PFSK-1 (cell line): Measurements from ENCODE around the gene BCKDK.

ENCODE experiments used
- FOXP2 ChIP-seq: optimal IDR thresholded peaks from 2 replicates; pipeline ENCODE3; 2011; ENCODE audit warnings: borderline replicate concordance, control low read depth, inconsistent platforms; ENCODE audit not compliant: insufficient read depth; ENCODE audit errors: extremely low read length, extremely low read depth
- POLR2AphosphoS5 ChIP-seq: IDR thresholded peaks from 2 replicates; pipeline ENCODE4 v1.6.1; 2012; ENCODE audit warnings: low read depth, mild to moderate bottlenecking, control low read depth, low read length, moderate library complexity
- REST ChIP-seq, 2 experiments: IDR thresholded peaks; 2 replicates each; pipeline versions ENCODE4 v1.6.1 to v1.8.0; 2011 to 2012; ENCODE audit warnings: low read depth in 2 of 2, low read length in 2 of 2, control low read depth in 1 of 2, inconsistent platforms in 1 of 2, mild to moderate bottlenecking in 1 of 2, moderate library complexity in 1 of 2; ENCODE audit not compliant: insufficient read depth in 1 of 2
- SIN3A ChIP-seq: IDR thresholded peaks from 2 replicates; pipeline ENCODE4 v1.6.1; 2012; ENCODE audit warnings: mild to moderate bottlenecking, low read length, moderate library complexity, borderline replicate concordance; ENCODE audit not compliant: insufficient read depth
- TAF1 ChIP-seq: IDR thresholded peaks from 2 replicates; pipeline ENCODE4 v1.6.1; 2012; ENCODE audit warnings: low read length, control low read depth, borderline replicate concordance; ENCODE audit not compliant: insufficient read depth

Gene BCKDK

GRCh38 chr16:31107465-31107867 lies 720 bp upstream of the BCKDK start:
- TF ChIP-seq FOXP2 (no peak), REST (IDR thresholded peaks at IDR 0.05; ENCODE audit: insufficient read depth in 1 of 2, low read depth in 2 of 2, low read length in 2 of 2) (no peak), SIN3A (no peak), POLR2AphosphoS5 (no peak), TAF1 (no peak; the same call in 1 of the 2 replicates)

- TF ChIP-seq TAF1: no peak
- TF ChIP-seq FOXP2: no peak
- no peak for TF ChIP-seq POLR2AphosphoS5
- TF ChIP-seq REST (IDR thresholded peaks at IDR 0.05; ENCODE audit: insufficient read depth in 1 of 2, low read depth in 2 of 2, low read length in 2 of 2): no peak
- TF ChIP-seq SIN3A: no peak
Observed at GRCh38 chr16:31108794-31109558, 790 bp downstream of the BCKDK start.

GRCh38 chr16:31109622-31110021 lies 1.4 kb downstream of the BCKDK start:
- TF ChIP-seq POLR2AphosphoS5 (no peak), SIN3A (no peak), FOXP2 (no peak), TAF1 (no peak), REST (IDR thresholded peaks at IDR 0.05; ENCODE audit: insufficient read depth in 1 of 2, low read depth in 2 of 2, low read length in 2 of 2) (no peak)

GRCh38 chr16:31110106-31111034 lies 2.2 kb downstream of the BCKDK start:
- TF ChIP-seq REST (IDR thresholded peaks at IDR 0.05; ENCODE audit: insufficient read depth in 1 of 2, low read depth in 2 of 2, low read length in 2 of 2) (no peak), POLR2AphosphoS5 (no peak), SIN3A (no peak), FOXP2 (no peak), TAF1 (no peak)
